SH-SY5Y (cell line): ENCODE data around the gene UCMA.

Experiments used
- GATA2 ChIP-seq: IDR thresholded peaks from 2 replicates; pipeline ENCODE4 v1.6.1; 2011; ENCODE audit warnings: mild to moderate bottlenecking, low read depth, low read length
- GATA3 ChIP-seq: IDR thresholded peaks from 2 replicates; pipeline ENCODE4 v1.6.1; 2011; ENCODE audit warnings: low read depth, mild to moderate bottlenecking, low read length, moderate library complexity

UCMA gene

DNA sequence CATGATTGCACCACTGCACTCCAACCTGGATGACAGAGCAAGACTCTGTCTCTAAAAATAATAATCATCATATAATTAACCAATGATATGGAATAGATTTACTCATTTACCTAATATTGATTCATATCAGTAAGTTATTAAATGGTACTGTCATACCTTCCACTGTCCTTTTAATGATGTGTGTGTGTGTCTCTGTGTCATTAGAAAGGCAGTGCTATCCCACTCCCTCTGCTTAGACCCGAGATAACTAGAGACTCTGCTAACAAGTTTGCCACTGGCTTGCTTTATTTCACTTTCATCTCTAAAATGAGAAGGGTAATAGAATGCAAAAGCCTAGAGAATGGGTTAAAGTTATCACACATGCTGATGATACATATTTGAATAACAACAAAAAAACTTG lies 51.8 kb downstream of the UCMA start:
- no peak for TF ChIP-seq GATA3
- TF ChIP-seq GATA2 = no peak

DNA sequence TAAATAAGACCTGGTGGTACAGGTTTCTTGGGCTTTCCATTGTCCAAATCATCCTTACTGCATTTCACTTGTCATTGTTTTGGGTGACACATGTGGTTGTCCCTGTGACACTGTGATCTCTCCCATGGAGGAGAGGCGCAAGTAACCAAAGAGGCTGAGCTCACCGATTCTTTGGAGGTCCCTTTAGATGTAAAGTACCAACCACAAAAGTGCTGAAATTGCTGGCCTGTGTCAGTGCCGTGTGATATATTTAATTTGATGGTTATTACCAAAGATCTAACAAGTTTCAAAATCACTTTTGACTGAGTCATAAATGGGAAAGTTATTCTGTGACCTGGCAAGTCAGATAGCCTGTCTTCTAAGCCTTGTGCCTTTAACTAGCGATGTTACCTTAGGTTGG lies 53.4 kb downstream of the UCMA start:
- TF ChIP-seq GATA2 (no peak), GATA3 (no peak)

GRCh38 chr10:13173616-13174015 lies 60.6 kb downstream of the UCMA start:
- TF ChIP-seq GATA2 = no peak
- TF ChIP-seq GATA3 = no peak
